ENCODE measurements around the gene ZNF770. TPM values are rescaled to one million over a fixed set of nuclear protein-coding genes. Genes with fewer than 3 reads are reported as not detected.

ZNF770 gene
- polyA plus RNA-seq, 1 donor (not counting 4 experiments of a cell fraction or from before 2014, with no cell fraction given) = 35.9 TPM

GRCh38 chr15:35023804-35024203 lies 35.7 kb upstream of the ZNF770 start:
- H4K20me1 ChIP-seq (ENCODE audit: control insufficient read depth, extremely low read depth, insufficient read depth, low read length) = no peaks in the 10 kb centered on the region
- H3K36me3 ChIP-seq (ENCODE audit: control insufficient read depth in 2 of 2, extremely low read depth in 1 of 2, insufficient read depth in 2 of 2, low read length in 2 of 2) = no peaks in the 10 kb centered on the region
- no peak overlapping the region for H2AFZ ChIP-seq (ENCODE audit: control insufficient read depth, low read length)
- no peak overlapping the region for H3K9ac ChIP-seq (ENCODE audit: control insufficient read depth, extremely low read depth, insufficient read depth, low read length)
- DNase-seq (ENCODE audit: low read depth, low spot score) (no peak), FAIRE-seq (no peak)
- no peaks in the 10 kb centered on the region for H3K79me2 ChIP-seq (ENCODE audit: control insufficient read depth, insufficient read depth, low read length)
- dilution Hi-C loops (cut with MboI; ENCODE audit: extremely low pct_ligation_motif_present, low sequenced_read_pairs) = no loop called here
- H3K9me1 ChIP-seq (ENCODE audit: control insufficient read depth, extremely low read depth, insufficient read depth, low read length) = no peaks in the 10 kb centered on the region
- H3K4me1 ChIP-seq (ENCODE audit: control insufficient read depth, extremely low read depth, insufficient read depth, low read length) = no peaks in the 10 kb centered on the region
- no peak overlapping the region for H3K27ac ChIP-seq (ENCODE audit: control insufficient read depth, insufficient read depth, low read length)
- H3K4me2 ChIP-seq (ENCODE audit: control insufficient read depth, extremely low read depth, insufficient read depth, low read depth, low read length) = no peak overlapping the region
- no peaks in the 10 kb centered on the region for H3K27me3 ChIP-seq (ENCODE audit: control insufficient read depth, extremely low read depth, insufficient read depth, low read length)
- no peaks in the 10 kb centered on the region for H3K9me3 ChIP-seq (ENCODE audit: control insufficient read depth, low read depth, low read length)
- no peak overlapping the region for H3K4me3 ChIP-seq (ENCODE audit: control insufficient read depth in 2 of 3, extremely low read depth in 1 of 3, insufficient read depth in 2 of 3, low read depth in 1 of 3, low read length in 3 of 3)
- TF ChIP-seq EZH2 (IDR thresholded peaks at IDR 0.05; ENCODE audit: low read length) = no peak
- TF ChIP-seq CTCF (optimal IDR thresholded peaks at IDR 0.05 in 1 of 3, IDR thresholded peaks at IDR 0.05 in 1 of 3, conservative IDR thresholded peaks at IDR 0.05 in 1 of 3; ENCODE audit: extremely low read depth in 1 of 3, insufficient read depth in 2 of 3, low read length in 3 of 3) = no peak

DNA sequence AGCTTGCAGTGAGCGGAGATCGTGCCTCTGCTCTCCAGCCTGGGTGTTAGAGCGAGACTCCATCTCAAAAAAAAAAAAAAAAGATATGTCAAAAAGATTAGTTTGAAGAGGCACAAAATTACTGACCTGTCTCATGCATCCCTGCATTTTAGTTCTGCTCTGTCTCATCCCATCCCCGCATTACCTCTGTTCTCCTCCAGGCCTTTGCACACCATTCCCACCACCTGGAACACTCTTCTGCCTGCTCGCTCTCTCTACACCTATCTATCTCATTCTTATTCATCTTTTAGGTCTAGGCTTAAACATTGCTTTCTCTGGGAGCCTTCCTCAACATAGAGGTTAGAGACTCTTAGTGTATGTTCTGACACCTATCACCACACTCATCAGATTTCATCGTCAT lies 32.9 kb upstream of the ZNF770 start:
- Histone ChIP-seq H3K36me3 (ENCODE audit: control insufficient read depth in 2 of 2, extremely low read depth in 1 of 2, insufficient read depth in 2 of 2, low read length in 2 of 2) (no peaks in the 10 kb centered on the region), H3K27me3 (ENCODE audit: control insufficient read depth, extremely low read depth, insufficient read depth, low read length) (no peaks in the 10 kb centered on the region), H3K9ac (ENCODE audit: control insufficient read depth, extremely low read depth, insufficient read depth, low read length) (no peak overlapping the region), H3K4me3 (ENCODE audit: control insufficient read depth in 2 of 3, extremely low read depth in 1 of 3, insufficient read depth in 2 of 3, low read depth in 1 of 3, low read length in 3 of 3) (no peak overlapping the region), H3K79me2 (ENCODE audit: control insufficient read depth, insufficient read depth, low read length) (no peaks in the 10 kb centered on the region), H3K27ac (ENCODE audit: control insufficient read depth, insufficient read depth, low read length) (no peak overlapping the region), H2AFZ (ENCODE audit: control insufficient read depth, low read length) (no peak overlapping the region), H3K9me3 (ENCODE audit: control insufficient read depth, low read depth, low read length) (no peaks in the 10 kb centered on the region), H3K4me1 (ENCODE audit: control insufficient read depth, extremely low read depth, insufficient read depth, low read length) (no peaks in the 10 kb centered on the region), H3K4me2 (ENCODE audit: control insufficient read depth, extremely low read depth, insufficient read depth, low read depth, low read length) (no peak overlapping the region), H4K20me1 (ENCODE audit: control insufficient read depth, extremely low read depth, insufficient read depth, low read length) (no peaks in the 10 kb centered on the region), H3K9me1 (ENCODE audit: control insufficient read depth, extremely low read depth, insufficient read depth, low read length) (no peaks in the 10 kb centered on the region)
- DNase-seq (ENCODE audit: low read depth, low spot score) (no peak), FAIRE-seq (no peak)
- TF ChIP-seq EZH2 (IDR thresholded peaks at IDR 0.05; ENCODE audit: low read length) (no peak), CTCF (optimal IDR thresholded peaks at IDR 0.05 in 1 of 3, IDR thresholded peaks at IDR 0.05 in 1 of 3, conservative IDR thresholded peaks at IDR 0.05 in 1 of 3; ENCODE audit: extremely low read depth in 1 of 3, insufficient read depth in 2 of 3, low read length in 3 of 3) (peak in 1 of 3 experiments; percentile 9)
- dilution Hi-C loops (cut with MboI; ENCODE audit: extremely low pct_ligation_motif_present, low sequenced_read_pairs) = no loop called here

Data from keratinocyte (primary cell).